GM18858 (cell line): ENCODE results near the gene CRISPLD2.

Source experiments
- ATAC-seq: cut with Tn5 transposase; IDR thresholded peaks from one replicate; pipeline ENCODE4 v1.9.1; 2021; ENCODE audit not compliant: unreplicated experiment

CRISPLD2 gene

GRCh38 chr16:84879569-84880487 is 60.0 kb downstream of the CRISPLD2 start:
- no peak for ATAC-seq

GRCh38 chr16:84881702-84882521 is 62.1 kb downstream of the CRISPLD2 start:
- ATAC-seq, result no peak

- no peak for ATAC-seq
Observed at GRCh38 chr16:84883301-84883700, 63.5 kb downstream of the CRISPLD2 start.

GRCh38 chr16:84884246-84884595 is 64.4 kb downstream of the CRISPLD2 start:
- ATAC-seq, result no peak

GRCh38 chr16:84884596-84885341 is 65.0 kb downstream of the CRISPLD2 start:
- no peak for ATAC-seq

GRCh38 chr16:84885342-84885910 is 65.6 kb downstream of the CRISPLD2 start:
- no peak for ATAC-seq

- ATAC-seq, result no peak
Observed at GRCh38 chr16:84886497-84887090, 66.8 kb downstream of the CRISPLD2 start.

GRCh38 chr16:84887207-84887606 is 67.4 kb downstream of the CRISPLD2 start:
- ATAC-seq, result no peak

GRCh38 chr16:84888450-84888849 is 68.7 kb downstream of the CRISPLD2 start:
- ATAC-seq, result no peak

- ATAC-seq, result no peak
Observed at GRCh38 chr16:84889066-84889465, 69.3 kb downstream of the CRISPLD2 start.

- ATAC-seq, result no peak
Observed at GRCh38 chr16:84890427-84890826, 70.6 kb downstream of the CRISPLD2 start.

GRCh38 chr16:84891149-84891795 is 71.5 kb downstream of the CRISPLD2 start:
- ATAC-seq, result no peak

- ATAC-seq, result no peak
Observed at GRCh38 chr16:84892097-84892496, 72.3 kb downstream of the CRISPLD2 start.

GRCh38 chr16:84893467-84893848 is 73.7 kb downstream of the CRISPLD2 start:
- ATAC-seq, result no peak

GRCh38 chr16:84893849-84894599 is 74.2 kb downstream of the CRISPLD2 start:
- no peak for ATAC-seq

- no peak for ATAC-seq
Observed at GRCh38 chr16:84895016-84895415, 75.2 kb downstream of the CRISPLD2 start.

GRCh38 chr16:84896847-84897246 is 77.1 kb downstream of the CRISPLD2 start:
- no peak for ATAC-seq

- ATAC-seq, result no peak
Observed at GRCh38 chr16:84897911-84898377, 78.2 kb downstream of the CRISPLD2 start.

- no peak for ATAC-seq
Observed at GRCh38 chr16:84898447-84898846, 78.7 kb downstream of the CRISPLD2 start.
